ENCODE data around the gene SDC3. TPM values are rescaled to one million over a fixed set of nuclear protein-coding genes. Genes with fewer than 3 reads are reported as not detected.

The SDC3 gene
- total and polyA plus RNA-seq, 12 donors, result 13.1 to 57.7 (median 21.7) TPM

GRCh38 chr1:30887485-30888315, 20.9 kb downstream of the SDC3 start:
- no peaks in the 10 kb centered on the region for H3K9me3 ChIP-seq
- peak overlapping the region; percentile 33 to 78 (median 71) for H3K27ac ChIP-seq
- intact Hi-C loops (cut with DNase I), result no loop called here
- no peaks in the 10 kb centered on the region for H3K36me3 ChIP-seq
- TF ChIP-seq CTCF (IDR thresholded peaks at IDR 0.05), result no peak
- H3K4me3 ChIP-seq, result no peak overlapping the region
- DNase-seq (no peak), ATAC-seq (peak in 7 of 8 donors; percentile 2 to 48 (median 21))
- peaks cover 9 to 75% (median 38%) of the 10 kb centered on the region in 9 donors for H3K4me1 ChIP-seq
- H3K27me3 ChIP-seq, result no peaks in the 10 kb centered on the region
- WGBS, 2 donors, result 68 to 77% methylated on average over 10 of the region's 10 CpGs

- no peaks in the 10 kb centered on the region for H3K27me3 ChIP-seq
- DNase-seq, result no peak
- H3K27ac ChIP-seq, result peak overlapping the region in 1 of 10 donors; percentile 41
- WGBS, 2 donors, result 93 to 96% methylated on average over 12 of the region's 12 CpGs
- peaks cover 9 to 72% (median 37%) of the 10 kb centered on the region in 9 donors for H3K4me1 ChIP-seq
- H3K4me3 ChIP-seq, result no peak overlapping the region
- no peak for ATAC-seq
- no peak for TF ChIP-seq CTCF (IDR thresholded peaks at IDR 0.05)
- no peaks in the 10 kb centered on the region for H3K36me3 ChIP-seq
- intact Hi-C loops (cut with DNase I), result no loop called here
- no peaks in the 10 kb centered on the region for H3K9me3 ChIP-seq
These were observed 21.7 kb downstream of the SDC3 start for GRCh38 chr1:30886710-30887428.

GRCh38 chr1:30885570-30886522, 22.7 kb downstream of the SDC3 start:
- Histone ChIP-seq H3K9me3 (no peaks in the 10 kb centered on the region), H3K27me3 (no peaks in the 10 kb centered on the region), H3K27ac (peak overlapping the region in 5 of 10 donors; percentile 2 to 41 (median 33)), H3K4me1 (peaks cover 9 to 67% (median 32%) of the 10 kb centered on the region in 9 donors), H3K36me3 (no peaks in the 10 kb centered on the region), H3K4me3 (no peak overlapping the region)
- intact Hi-C loops (cut with DNase I), result no loop called here
- 64 to 73% methylated on average over 17 of the region's 17 CpGs for WGBS, 2 donors
- ATAC-seq, result peak in 3 of 8 donors; percentile 12 to 43 (median 18)
- TF ChIP-seq CTCF (IDR thresholded peaks at IDR 0.05), result no peak
- no peak for DNase-seq

- 83 to 95% methylated on average over 5 of the region's 5 CpGs for WGBS, 2 donors
- intact Hi-C loops (cut with DNase I), result no loop called here
These were observed 23.8 kb downstream of the SDC3 start for GRCh38 chr1:30884723-30885122.

More at GRCh38 chr1:30884723-30885122, 23.8 kb downstream of the SDC3 start:
- H3K9me3 ChIP-seq, result no peaks in the 10 kb centered on the region
- DNase-seq (no peak), ATAC-seq (no peak)
- peak overlapping the region in 1 of 10 donors; percentile 41 for H3K27ac ChIP-seq
- peaks cover 9 to 64% (median 31%) of the 10 kb centered on the region in 9 donors for H3K4me1 ChIP-seq
- no peaks in the 10 kb centered on the region for H3K27me3 ChIP-seq
- no peak for TF ChIP-seq CTCF (IDR thresholded peaks at IDR 0.05)
- no peak overlapping the region for H3K4me3 ChIP-seq
- no peaks in the 10 kb centered on the region for H3K36me3 ChIP-seq
